Measurements from ENCODE around the gene TMPRSS11B.
A peak's percentile ranks its signal among the peaks of the same experiment; 100 is the strongest.
"Not testable (repeated sequence)": the region's sequence is repeated elsewhere in the genome, so short reads cannot be mapped to it uniquely, and the experiment has no call there.

Gene TMPRSS11B

GRCh38 chr4:68245594-68245993 is at the start of gene TMPRSS11B:
TSS of gene TMPRSS11B (minus strand) at chr4:68245694. CDS start at chr4:68245558, 136 bp downstream.
- DNase-seq (ENCODE audit: low spot score), result no peak

DNA sequence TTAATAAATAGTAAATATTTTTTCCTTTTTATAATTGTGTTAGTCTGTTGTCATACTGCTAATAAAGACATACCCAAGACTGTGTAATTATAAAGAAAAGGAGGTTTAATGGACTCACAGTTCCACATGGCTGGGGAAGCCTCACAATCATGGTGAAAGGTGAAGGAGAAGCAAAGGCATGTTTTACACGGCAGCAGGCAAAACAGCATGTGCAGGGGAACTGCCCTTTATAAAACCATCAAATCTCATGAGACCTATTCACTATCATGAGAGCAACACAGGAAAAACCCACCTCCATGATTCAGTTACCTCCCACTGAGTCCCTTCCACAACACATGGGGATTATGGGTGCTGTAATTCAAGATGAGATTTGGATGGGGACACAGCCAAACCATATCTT is 45.8 kb upstream of the TMPRSS11B start:
- DNase-seq (ENCODE audit: low spot score), result no peak

- no peak for DNase-seq (ENCODE audit: low spot score)
These were observed 42.9 kb upstream of the TMPRSS11B start for GRCh38 chr4:68288393-68288740.

GRCh38 chr4:68287704-68288392 is 42.4 kb upstream of the TMPRSS11B start:
- DNase-seq (ENCODE audit: low spot score), result no peak

DNA sequence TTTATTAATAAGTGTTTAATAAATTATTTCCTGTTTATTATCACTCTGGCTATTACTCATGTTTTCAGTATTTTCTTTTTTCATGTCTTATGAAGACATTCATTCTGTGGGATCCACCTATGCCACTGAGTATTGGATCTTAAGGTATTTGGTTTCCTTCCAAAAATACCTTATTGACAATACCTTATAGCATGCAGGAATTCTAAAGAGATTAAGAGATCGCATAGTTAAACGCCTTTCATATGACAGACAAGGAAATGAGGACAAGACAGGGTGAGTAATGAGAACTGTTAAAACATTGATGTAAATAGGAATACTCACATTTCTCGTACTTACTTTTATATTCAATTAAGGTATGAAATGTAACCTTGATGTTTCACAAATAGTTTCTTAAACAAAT is 38.2 kb upstream of the TMPRSS11B start:
- no peak for DNase-seq (ENCODE audit: low spot score)

GRCh38 chr4:68283095-68283494 is 37.6 kb upstream of the TMPRSS11B start:
- no peak for DNase-seq (ENCODE audit: low spot score)

GRCh38 chr4:68281796-68282740 is 36.6 kb upstream of the TMPRSS11B start:
- not testable (repeated sequence) for DNase-seq (ENCODE audit: low spot score)

- DNase-seq (ENCODE audit: low spot score), result no peak
These were observed 32.5 kb upstream of the TMPRSS11B start for GRCh38 chr4:68278029-68278428.

GRCh38 chr4:68277627-68278026 is 32.1 kb upstream of the TMPRSS11B start:
- no peak for DNase-seq (ENCODE audit: low spot score)

- DNase-seq (ENCODE audit: low spot score), result no peak
These were observed 27.4 kb upstream of the TMPRSS11B start for GRCh38 chr4:68272860-68273259.

DNA sequence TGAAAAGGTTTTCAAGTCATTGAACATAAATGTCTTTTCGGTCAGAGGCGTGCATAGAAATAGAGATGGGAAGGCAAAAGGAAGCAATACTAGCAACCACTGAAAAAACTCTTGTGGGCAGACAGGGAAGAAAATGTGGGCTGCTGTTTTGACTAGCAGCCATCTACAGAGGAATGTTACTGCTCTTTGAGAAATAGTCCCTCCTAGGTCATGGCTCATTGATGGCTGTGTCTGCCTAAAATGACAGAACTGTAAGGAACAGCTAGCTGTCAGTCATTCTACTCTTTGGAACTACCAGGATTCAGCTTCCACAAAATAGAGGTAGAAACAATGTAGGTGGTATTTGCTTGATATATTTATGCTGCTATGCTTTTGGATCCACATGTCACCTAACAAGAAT is 26.9 kb upstream of the TMPRSS11B start:
- DNase-seq (ENCODE audit: low spot score), result peak; percentile 1

DNA sequence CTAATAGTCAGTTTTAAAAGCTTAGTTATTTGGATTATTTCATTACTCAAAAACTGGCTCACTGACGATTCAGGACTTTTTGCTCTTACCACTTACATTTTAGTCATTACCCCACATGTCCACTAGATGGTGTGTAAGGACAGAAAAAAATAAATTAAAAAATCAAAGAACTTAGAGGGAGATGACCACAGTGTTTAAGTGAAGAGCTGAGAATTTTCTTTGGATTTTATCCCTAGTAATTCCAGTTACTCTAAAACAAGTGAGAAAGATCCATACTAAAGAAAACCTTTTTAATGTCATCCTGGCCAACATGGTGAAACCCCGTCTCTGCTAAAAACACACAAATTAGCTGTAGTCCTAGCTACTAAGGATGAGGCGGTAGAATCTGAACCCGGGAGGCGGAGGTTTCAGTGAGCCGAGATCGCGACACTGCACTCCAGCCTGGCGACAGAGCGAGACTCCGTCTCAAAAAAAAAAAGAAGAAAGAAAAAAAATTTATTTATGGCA is 26.4 kb upstream of the TMPRSS11B start:
- peak; percentile 71 for DNase-seq (ENCODE audit: low spot score)

GRCh38 chr4:68267433-68267944 is 22.0 kb upstream of the TMPRSS11B start:
- no peak for DNase-seq (ENCODE audit: low spot score)

GRCh38 chr4:68264875-68265565 is 19.5 kb upstream of the TMPRSS11B start:
- DNase-seq (ENCODE audit: low spot score), result no peak

- no peak for DNase-seq (ENCODE audit: low spot score)
These were observed 13.7 kb upstream of the TMPRSS11B start for GRCh38 chr4:68259191-68259590.

- DNase-seq (ENCODE audit: low spot score), result no peak
These were observed 12.2 kb upstream of the TMPRSS11B start for GRCh38 chr4:68257719-68258118.

DNA sequence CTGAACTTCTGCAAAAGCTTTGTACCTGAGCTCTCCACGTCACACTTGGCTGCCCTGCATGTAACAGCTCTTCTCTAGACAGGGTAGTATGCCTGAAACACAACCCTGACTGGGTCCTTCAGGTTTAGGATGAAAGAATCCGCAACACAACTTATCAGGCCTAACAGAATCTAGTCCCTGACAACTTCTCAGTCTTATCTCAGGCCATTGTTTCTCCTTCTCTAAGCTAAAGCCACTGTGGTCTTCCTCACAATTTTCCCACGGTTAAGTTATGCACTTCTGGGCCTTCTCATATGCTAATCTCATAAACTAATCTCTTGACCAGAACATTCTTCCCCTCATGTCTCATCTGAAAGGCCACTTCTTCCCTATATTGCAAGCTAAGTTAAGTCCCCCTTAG is 10.8 kb upstream of the TMPRSS11B start:
- no peak for DNase-seq (ENCODE audit: low spot score)

DNA sequence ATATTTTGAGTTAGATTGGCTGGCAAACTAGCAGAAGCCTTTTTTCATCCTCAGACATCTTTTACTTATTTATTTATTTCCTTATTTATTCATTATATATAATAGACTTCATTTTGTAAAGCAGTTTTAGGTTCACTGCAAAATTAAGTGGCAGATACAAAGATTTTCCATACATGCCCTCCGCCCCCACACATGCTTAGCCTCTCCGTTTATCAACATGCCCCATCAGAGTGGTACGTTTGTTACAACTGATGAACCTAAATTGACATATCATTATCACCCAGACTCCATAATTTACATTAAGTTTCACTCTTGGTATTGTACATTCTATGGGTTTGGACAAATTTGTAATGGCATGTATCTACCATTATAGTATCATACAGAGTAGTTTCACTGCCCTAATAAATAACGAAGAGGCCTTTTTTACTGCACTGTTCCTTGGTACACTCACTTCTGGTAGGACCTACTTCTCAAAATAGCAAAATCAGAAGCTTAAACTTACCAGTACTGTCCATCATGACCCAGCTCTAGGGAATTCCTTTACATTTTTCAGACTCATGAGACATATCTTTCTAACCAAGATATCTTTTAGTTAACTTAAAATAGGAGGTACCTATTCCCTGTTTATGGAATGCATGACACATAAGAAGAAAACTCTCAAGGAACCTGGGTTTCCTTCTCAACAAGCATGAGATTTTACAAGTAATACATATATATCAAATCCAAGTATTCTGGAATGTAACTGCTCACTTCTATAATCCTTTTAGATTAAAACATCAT is 4.8 kb upstream of the TMPRSS11B start:
- DNase-seq (ENCODE audit: low spot score), result no peak

DNA sequence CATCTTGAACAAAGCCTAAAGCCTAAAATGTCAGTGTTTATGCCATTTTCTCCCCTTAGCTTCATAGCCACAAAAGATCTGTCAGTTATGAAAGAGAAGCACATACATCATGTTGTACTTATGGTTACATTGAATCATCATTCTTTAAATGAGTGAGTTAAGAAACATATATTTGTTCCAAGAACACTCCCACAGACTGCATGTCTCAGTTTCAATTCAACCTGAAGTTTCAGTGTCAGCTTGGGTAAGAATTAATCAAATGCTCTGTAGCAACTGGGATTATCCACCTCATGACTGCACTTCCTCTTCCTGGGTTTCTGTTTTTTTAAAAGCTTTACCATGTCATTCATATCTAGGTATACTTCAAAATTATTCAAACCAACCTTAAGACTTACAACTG is 3.9 kb upstream of the TMPRSS11B start:
- DNase-seq (ENCODE audit: low spot score), result no peak

DNA sequence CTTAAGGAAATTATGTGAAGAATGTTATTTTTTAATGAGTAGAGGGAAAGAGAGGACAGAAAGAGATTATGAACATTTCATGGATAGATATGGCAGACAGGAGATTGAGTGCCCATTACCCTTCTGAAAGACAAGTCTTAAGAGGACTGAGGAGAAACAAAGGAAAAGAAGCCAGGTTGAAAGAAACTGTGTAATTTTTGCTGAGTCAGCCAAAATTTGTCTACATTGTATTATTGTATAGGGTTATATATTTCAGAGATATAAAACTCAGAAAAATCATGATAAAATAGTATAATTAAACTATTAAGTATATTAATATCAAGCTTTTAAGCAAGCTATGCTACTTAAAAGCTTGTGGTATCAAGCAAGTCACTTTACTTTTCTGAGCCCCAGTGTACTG is 4.9 kb downstream of the TMPRSS11B start:
- no peak for DNase-seq (ENCODE audit: low spot score)

DNA sequence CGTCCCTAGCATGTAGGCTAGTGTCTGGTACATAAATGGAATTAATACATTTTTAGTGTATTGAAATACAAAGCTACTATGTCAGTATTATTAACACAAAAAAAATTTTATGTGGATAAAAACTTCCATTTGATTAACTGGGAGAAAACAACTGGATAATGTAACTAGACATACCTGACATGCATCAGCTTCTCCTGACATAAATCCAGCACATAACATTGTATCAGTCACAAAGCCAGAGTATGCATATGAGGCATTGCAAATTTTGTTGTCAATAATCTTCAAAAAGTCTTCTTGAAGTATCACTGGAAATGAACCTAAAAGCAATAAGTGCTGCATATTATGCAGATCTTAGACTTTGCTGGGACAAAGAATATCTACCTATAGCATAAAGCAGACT is 16.9 kb downstream of the TMPRSS11B start:
- no peak for DNase-seq (ENCODE audit: low spot score)
